OCI-LY3 (cell line): ENCODE measurements around the gene ARHGEF26.

Experiments used
- H2AFZ ChIP-seq: fragments of 200-600, 300-600 bp; shearing (Covaris generic); 2 replicates; pipeline ENCODE4 v1.6.0; 2014; ENCODE audit warnings: antibody characterized with exemption, low read depth, low read length
- H3K27ac ChIP-seq: fragments of 200-600, 300-600 bp; sonication (generic); 2 replicates; pipeline ENCODE4 v1.5.1; 2014; ENCODE audit warnings: mild to moderate bottlenecking, low read length, moderate library complexity, mixed read lengths
- H3K27me3 ChIP-seq: fragments of 200-600, 300-600 bp; sonication (generic); 2 replicates; pipeline ENCODE4 v1.6.1; 2014; ENCODE audit warnings: low read depth, low read length, mixed read lengths
- H3K36me3 ChIP-seq: fragments of 200-600, 300-600 bp; sonication (generic); replicated peaks from 2 replicates; pipeline ENCODE3; 2014; ENCODE audit warnings: low read depth, low read length, mixed read lengths
- H3K4me1 ChIP-seq: fragments of 300-600, 200-600 bp; sonication (generic); 2 replicates; pipeline ENCODE4 v1.6.1; 2014; ENCODE audit warnings: low read length, mixed read lengths
- H3K4me2 ChIP-seq: fragments of 200-600, 300-600 bp; sonication (generic); 2 replicates; pipeline ENCODE4 v1.6.1; 2014; ENCODE audit warnings: low read length, mixed read lengths
- H3K4me3 ChIP-seq: fragments of 300-600, 200-600 bp; sonication (generic); 2 replicates; pipeline ENCODE4 v1.5.1; 2014; ENCODE audit warnings: antibody characterized with exemption, mild to moderate bottlenecking, low read length, moderate library complexity
- H3K79me2 ChIP-seq: fragments of 300-600, 200-600 bp; shearing (Covaris generic); 2 replicates; pipeline ENCODE4 v1.6.1; 2014; ENCODE audit warnings: mild to moderate bottlenecking, low read length, mixed read lengths
- H3K9ac ChIP-seq: fragments of 300-600, 200-600 bp; shearing (Covaris generic); 2 replicates; pipeline ENCODE4 v1.6.0; 2014; ENCODE audit warnings: mild to moderate bottlenecking, low read length, moderate library complexity
- H3K9me3 ChIP-seq: fragments of 200-600, 300-600 bp; shearing (Covaris generic); 2 replicates; pipeline ENCODE4 v1.6.1; 2014; ENCODE audit warnings: low read length, mixed read lengths; ENCODE audit not compliant: insufficient read depth
- H4K20me1 ChIP-seq: fragments of 200-600, 300-600 bp; sonication (generic); 2 replicates; pipeline ENCODE4 v1.6.1; 2016; ENCODE audit warnings: low read length, mixed read lengths; ENCODE audit not compliant: insufficient read depth
- EZH2phosphoT487 ChIP-seq: fragments of 200-600 bp; shearing (Covaris generic); IDR thresholded peaks from 2 replicates; pipeline ENCODE4 v1.6.1; 2018; ENCODE audit warnings: antibody characterized with exemption, mixed run types, low read depth
- TF ChIP-seq, protein P1 (sequence below): fragments of 200-600, 300-600 bp; sonication (generic); IDR thresholded peaks from 2 replicates; pipeline ENCODE4 v1.5.1; 2014; ENCODE audit warnings: antibody characterized with exemption, low read length, low read depth

ARHGEF26 gene

DNA sequence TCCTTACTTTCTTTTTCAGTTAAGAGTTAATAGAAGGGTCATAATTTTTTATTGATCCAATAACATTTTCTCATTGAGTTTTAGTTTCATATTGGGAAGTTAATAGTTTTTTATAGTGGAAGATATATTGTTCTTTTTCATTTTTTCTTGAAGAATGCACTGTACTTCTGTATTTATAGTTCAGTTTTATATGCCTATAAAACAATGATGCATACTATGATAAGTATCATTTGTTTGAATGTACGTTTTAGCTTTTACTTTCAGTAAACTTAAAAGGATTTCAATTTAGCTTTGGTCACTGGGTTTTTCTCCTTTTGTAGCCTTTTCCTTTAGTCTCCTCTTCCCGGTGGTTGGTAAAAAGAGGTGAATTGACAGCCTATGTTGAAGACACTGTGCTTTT, 104.3 kb downstream of the ARHGEF26 start:
- TF ChIP-seq EZH2phosphoT487, result no peak
- TF ChIP-seq, protein P1, sequence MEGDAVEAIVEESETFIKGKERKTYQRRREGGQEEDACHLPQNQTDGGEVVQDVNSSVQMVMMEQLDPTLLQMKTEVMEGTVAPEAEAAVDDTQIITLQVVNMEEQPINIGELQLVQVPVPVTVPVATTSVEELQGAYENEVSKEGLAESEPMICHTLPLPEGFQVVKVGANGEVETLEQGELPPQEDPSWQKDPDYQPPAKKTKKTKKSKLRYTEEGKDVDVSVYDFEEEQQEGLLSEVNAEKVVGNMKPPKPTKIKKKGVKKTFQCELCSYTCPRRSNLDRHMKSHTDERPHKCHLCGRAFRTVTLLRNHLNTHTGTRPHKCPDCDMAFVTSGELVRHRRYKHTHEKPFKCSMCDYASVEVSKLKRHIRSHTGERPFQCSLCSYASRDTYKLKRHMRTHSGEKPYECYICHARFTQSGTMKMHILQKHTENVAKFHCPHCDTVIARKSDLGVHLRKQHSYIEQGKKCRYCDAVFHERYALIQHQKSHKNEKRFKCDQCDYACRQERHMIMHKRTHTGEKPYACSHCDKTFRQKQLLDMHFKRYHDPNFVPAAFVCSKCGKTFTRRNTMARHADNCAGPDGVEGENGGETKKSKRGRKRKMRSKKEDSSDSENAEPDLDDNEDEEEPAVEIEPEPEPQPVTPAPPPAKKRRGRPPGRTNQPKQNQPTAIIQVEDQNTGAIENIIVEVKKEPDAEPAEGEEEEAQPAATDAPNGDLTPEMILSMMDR, result no peak
- Histone ChIP-seq H4K20me1 (no peaks in the 10 kb centered on the region), H2AFZ (no peak overlapping the region), H3K27ac (no peak overlapping the region), H3K4me2 (no peak overlapping the region), H3K9me3 (no peaks in the 10 kb centered on the region), H3K79me2 (no peaks in the 10 kb centered on the region), H3K36me3 (no peaks in the 10 kb centered on the region), H3K4me1 (no peaks in the 10 kb centered on the region), H3K27me3 (no peaks in the 10 kb centered on the region), H3K4me3 (no peak overlapping the region), H3K9ac (no peak overlapping the region)

DNA sequence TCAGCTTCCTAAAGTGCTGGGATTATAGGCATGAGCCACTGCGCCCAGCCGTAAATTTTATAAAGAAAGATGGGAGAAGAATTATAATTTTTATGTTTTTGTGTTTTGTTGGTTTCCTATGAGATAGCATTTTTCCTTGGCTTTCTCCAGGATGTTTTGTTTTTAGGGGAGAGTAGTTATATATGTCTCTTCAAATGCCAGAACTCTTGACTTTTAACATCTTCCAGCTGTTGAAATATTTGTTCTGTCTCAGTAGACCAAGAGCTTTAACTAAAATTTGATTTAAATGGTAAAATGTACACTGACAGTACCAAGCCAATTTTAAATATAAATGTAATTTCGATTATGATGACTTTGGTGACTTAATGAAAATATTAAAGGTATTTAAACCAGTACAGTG, 106.3 kb downstream of the ARHGEF26 start:
- H3K27ac ChIP-seq, result no peak overlapping the region
- no peak overlapping the region for H3K4me3 ChIP-seq
- no peaks in the 10 kb centered on the region for H3K4me1 ChIP-seq
- TF ChIP-seq, protein P1, result no peak
- TF ChIP-seq EZH2phosphoT487, result no peak
- no peaks in the 10 kb centered on the region for H3K36me3 ChIP-seq
- H3K9ac ChIP-seq, result no peak overlapping the region
- no peaks in the 10 kb centered on the region for H3K79me2 ChIP-seq
- H4K20me1 ChIP-seq, result no peaks in the 10 kb centered on the region
- no peaks in the 10 kb centered on the region for H3K27me3 ChIP-seq
- no peak overlapping the region for H3K4me2 ChIP-seq
- no peaks in the 10 kb centered on the region for H3K9me3 ChIP-seq
- H2AFZ ChIP-seq, result no peak overlapping the region

DNA sequence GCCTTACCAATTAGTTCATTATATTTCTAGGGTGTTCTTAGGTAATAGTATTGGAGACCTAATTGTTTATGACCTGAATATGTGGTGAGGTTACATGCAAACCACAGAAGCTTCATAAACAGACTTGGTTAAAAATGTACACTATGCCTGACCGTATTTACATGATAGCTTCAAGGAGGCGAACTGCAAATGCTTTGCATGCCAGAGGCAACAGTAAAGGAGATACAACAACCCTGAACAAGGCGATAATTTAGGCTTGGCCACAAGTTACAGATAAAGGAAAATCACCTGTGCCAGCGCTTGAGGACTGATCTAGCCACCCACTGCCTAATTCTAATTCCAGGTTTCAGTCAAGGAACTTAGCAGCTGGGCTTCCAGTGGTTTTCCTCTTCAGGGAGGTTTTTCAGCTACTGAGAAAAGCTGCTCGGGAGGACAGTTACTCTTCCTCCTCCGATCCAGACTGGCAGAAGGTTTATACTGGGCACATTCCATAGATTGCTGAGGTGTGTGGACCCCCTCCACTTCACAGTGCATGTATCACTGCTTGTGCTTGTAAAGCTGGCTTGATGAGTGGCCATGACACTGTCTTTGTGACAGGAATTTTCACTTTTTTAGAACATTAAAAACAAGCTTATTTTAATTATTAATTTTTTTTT, 107.5 kb downstream of the ARHGEF26 start:
- Histone ChIP-seq H3K4me2 (no peak overlapping the region), H3K9me3 (no peaks in the 10 kb centered on the region), H3K36me3 (no peaks in the 10 kb centered on the region), H4K20me1 (no peaks in the 10 kb centered on the region), H2AFZ (no peak overlapping the region), H3K4me3 (no peak overlapping the region), H3K79me2 (no peaks in the 10 kb centered on the region), H3K9ac (no peak overlapping the region), H3K27me3 (no peaks in the 10 kb centered on the region), H3K27ac (no peak overlapping the region), H3K4me1 (no peaks in the 10 kb centered on the region)
- no peak for TF ChIP-seq EZH2phosphoT487
- TF ChIP-seq, protein P1, result no peak

DNA sequence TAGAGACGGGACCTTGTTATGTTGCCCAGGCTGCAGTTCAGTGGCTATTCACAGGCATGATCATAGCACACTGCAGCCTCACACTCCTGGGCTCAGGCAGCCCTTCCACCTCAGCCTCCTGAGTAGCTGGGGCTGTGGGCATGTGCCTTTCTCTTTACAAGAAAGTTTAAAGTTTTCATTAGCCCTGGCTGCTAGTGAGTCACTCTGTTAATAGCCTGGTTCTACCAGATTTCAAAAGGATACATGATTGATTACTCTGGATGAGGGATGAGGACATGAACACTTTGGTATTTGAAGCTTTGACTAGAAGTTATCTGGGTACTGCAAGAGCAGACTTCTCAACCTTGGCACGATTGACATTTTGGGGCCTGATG, 108.0 kb downstream of the ARHGEF26 start:
- H3K79me2 ChIP-seq, result no peaks in the 10 kb centered on the region
- no peak overlapping the region for H2AFZ ChIP-seq
- H3K36me3 ChIP-seq, result no peaks in the 10 kb centered on the region
- no peak overlapping the region for H3K4me2 ChIP-seq
- TF ChIP-seq EZH2phosphoT487, result no peak
- TF ChIP-seq, protein P1, result no peak
- H3K4me1 ChIP-seq, result no peaks in the 10 kb centered on the region
- no peak overlapping the region for H3K27ac ChIP-seq
- no peaks in the 10 kb centered on the region for H3K27me3 ChIP-seq
- no peak overlapping the region for H3K4me3 ChIP-seq
- H3K9me3 ChIP-seq, result no peaks in the 10 kb centered on the region
- no peak overlapping the region for H3K9ac ChIP-seq
- H4K20me1 ChIP-seq, result no peaks in the 10 kb centered on the region
